ENCODE data around the gene GK. TPM values are rescaled to one million over a fixed set of nuclear protein-coding genes. Genes with fewer than 3 reads are reported as not detected.

GK gene
- polyA plus RNA-seq, 1 experiment = 5.6 TPM

DNA sequence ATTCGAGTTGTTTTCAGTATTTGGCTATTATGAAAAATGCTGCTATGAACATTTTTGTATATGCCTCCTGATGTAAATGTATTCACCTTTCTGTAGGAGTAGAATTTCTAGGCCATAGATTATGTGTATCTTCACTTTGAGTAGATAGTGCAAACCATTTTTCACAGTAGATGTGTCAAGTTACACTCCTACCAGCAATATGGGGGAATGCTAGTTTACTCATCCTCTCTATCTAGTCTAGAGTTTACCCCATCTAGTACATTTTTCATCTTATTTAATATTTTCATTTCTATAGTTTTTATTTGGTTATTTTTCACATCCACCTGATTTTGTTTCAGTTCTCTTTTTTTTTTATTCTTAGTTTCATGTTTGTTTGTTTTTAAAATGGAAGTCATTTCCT, 59.0 kb downstream of the GK start:
- DNase-seq (ENCODE audit: low read depth) = no peak
- ChIA-PET POLR2A (no interaction called here), CTCF (interaction anchor here (1.5 kb wide), 1 partner anchor 141 kb away, joined by 4 read pairs; no protein-coding TSS in a partner anchor)
- TF ChIP-seq, protein P1, sequence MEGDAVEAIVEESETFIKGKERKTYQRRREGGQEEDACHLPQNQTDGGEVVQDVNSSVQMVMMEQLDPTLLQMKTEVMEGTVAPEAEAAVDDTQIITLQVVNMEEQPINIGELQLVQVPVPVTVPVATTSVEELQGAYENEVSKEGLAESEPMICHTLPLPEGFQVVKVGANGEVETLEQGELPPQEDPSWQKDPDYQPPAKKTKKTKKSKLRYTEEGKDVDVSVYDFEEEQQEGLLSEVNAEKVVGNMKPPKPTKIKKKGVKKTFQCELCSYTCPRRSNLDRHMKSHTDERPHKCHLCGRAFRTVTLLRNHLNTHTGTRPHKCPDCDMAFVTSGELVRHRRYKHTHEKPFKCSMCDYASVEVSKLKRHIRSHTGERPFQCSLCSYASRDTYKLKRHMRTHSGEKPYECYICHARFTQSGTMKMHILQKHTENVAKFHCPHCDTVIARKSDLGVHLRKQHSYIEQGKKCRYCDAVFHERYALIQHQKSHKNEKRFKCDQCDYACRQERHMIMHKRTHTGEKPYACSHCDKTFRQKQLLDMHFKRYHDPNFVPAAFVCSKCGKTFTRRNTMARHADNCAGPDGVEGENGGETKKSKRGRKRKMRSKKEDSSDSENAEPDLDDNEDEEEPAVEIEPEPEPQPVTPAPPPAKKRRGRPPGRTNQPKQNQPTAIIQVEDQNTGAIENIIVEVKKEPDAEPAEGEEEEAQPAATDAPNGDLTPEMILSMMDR (IDR thresholded peaks at IDR 0.05; ENCODE audit: insufficient read depth, low read depth, low read length) = no peak
- H3K4me3 ChIP-seq (ENCODE audit: low read depth, low read length) = no peak overlapping the region
- no peaks in the 10 kb centered on the region for H3K27me3 ChIP-seq (ENCODE audit: control insufficient read depth, insufficient read depth, low read length)
- H3K36me3 ChIP-seq (ENCODE audit: control insufficient read depth, insufficient read depth, low read length) = no peaks in the 10 kb centered on the region

DNA sequence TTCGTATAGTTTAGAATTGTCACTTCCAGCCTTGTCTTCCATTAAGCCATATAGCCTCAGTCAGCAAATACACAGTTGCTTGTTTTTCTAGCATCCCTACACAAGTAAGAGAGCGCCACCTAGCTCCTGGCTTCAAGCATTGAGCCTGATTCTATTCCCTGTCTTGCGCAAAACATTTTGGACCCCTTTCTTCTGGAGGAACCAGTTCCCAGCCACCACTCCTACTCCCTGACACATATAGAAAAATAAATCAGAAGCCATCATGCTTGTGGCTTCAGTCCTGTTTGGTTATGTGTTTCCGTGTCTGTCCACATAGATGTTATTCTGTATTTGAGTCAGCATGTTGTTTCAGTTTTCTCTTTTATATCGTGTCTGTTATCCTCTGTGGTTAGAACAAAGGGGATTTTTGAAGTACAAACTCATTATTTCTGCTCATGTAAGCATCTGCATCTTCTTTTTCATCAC, 59.9 kb downstream of the GK start:
- ChIA-PET CTCF (interaction anchor here (1.5 to 1.6 kb wide), 2 partner anchors 77 to 142 kb away, joined by 4 to 8 read pairs; no protein-coding TSS in a partner anchor), POLR2A (no interaction called here)
- TF ChIP-seq, protein P1 (IDR thresholded peaks at IDR 0.05; ENCODE audit: insufficient read depth, low read depth, low read length) = peak; percentile 71
- H3K27me3 ChIP-seq (ENCODE audit: control insufficient read depth, insufficient read depth, low read length) = no peaks in the 10 kb centered on the region
- DNase-seq (ENCODE audit: low read depth) = no peak
- no peak overlapping the region for H3K4me3 ChIP-seq (ENCODE audit: low read depth, low read length)
- no peaks in the 10 kb centered on the region for H3K36me3 ChIP-seq (ENCODE audit: control insufficient read depth, insufficient read depth, low read length)

DNA sequence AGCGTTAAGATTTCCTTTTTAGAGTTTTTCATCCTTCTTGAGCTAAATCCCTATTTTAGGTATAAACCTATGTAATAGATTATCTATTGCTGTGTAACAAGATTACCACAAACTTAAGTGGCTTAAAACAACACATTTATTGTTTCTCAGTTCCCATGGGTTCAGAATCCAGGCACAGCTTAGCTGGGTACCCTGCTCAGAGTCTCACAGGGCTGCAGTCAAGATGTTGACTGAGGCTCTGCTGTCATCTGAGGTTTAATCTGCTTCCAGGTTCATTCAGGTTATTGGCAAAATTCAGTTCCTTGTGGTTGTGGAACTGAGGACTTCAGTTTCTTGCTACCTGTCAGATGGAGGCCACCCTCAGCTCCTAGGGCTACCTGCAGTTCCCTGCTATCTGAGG, 60.9 kb downstream of the GK start:
- DNase-seq (ENCODE audit: low read depth) = no peak
- ChIA-PET POLR2A (no interaction called here), CTCF (interaction anchor here (0.6 to 1.6 kb wide), 5 partner anchors 78 to 223 kb away, joined by 3 to 8 read pairs (median 3); no protein-coding TSS in a partner anchor)
- H3K36me3 ChIP-seq (ENCODE audit: control insufficient read depth, insufficient read depth, low read length) = no peaks in the 10 kb centered on the region
- no peaks in the 10 kb centered on the region for H3K27me3 ChIP-seq (ENCODE audit: control insufficient read depth, insufficient read depth, low read length)
- TF ChIP-seq, protein P1 (IDR thresholded peaks at IDR 0.05; ENCODE audit: insufficient read depth, low read depth, low read length) = no peak
- no peak overlapping the region for H3K4me3 ChIP-seq (ENCODE audit: low read depth, low read length)

DNA sequence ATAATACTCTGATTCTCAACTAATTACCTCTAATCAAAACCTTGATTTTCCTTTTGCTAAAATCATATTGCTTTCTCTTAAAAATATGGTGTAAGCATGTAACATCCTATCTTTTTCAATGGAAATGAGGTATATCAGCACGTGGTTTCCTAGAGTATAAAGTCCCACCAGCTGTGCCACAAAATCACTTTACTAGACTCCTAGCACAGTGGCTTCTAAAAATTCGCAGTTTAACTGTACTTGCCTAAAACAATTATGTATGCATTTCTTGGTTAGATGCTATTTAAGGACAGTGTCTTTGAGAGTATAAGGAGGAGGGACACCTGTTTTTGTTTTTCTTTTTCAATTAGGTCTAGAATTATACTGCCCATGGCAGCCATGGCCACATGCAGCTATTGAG, 62.8 kb downstream of the GK start:
- ChIA-PET POLR2A (no interaction called here), CTCF (interaction anchor here (1.0 kb wide), 1 partner anchor 146 kb away, joined by 4 read pairs; no protein-coding TSS in a partner anchor)

GRCh38 chrX:30733852-30734660, 80.8 kb downstream of the GK start:
- no peak overlapping the region for H3K4me3 ChIP-seq (ENCODE audit: low read depth, low read length)
- no peaks in the 10 kb centered on the region for H3K36me3 ChIP-seq (ENCODE audit: control insufficient read depth, insufficient read depth, low read length)
- ChIA-PET CTCF (interaction anchor here (0.9 kb wide), 1 partner anchor 9 kb away, joined by 3 read pairs; no protein-coding TSS in a partner anchor), POLR2A (no interaction called here)
- TF ChIP-seq, protein P1 (IDR thresholded peaks at IDR 0.05; ENCODE audit: insufficient read depth, low read depth, low read length) = no peak
- no peaks in the 10 kb centered on the region for H3K27me3 ChIP-seq (ENCODE audit: control insufficient read depth, insufficient read depth, low read length)
- DNase-seq (ENCODE audit: low read depth) = no peak

More for the DNA sequence above, 62.8 kb downstream of the GK start:
- DNase-seq (ENCODE audit: low read depth) = no peak
- no peaks in the 10 kb centered on the region for H3K36me3 ChIP-seq (ENCODE audit: control insufficient read depth, insufficient read depth, low read length)
- TF ChIP-seq, protein P1 (IDR thresholded peaks at IDR 0.05; ENCODE audit: insufficient read depth, low read depth, low read length) = no peak
- no peak overlapping the region for H3K4me3 ChIP-seq (ENCODE audit: low read depth, low read length)
- no peaks in the 10 kb centered on the region for H3K27me3 ChIP-seq (ENCODE audit: control insufficient read depth, insufficient read depth, low read length)

Data from BJ (cell line).